Endothelial cell of umbilical vein (primary cell): Measurements from ENCODE around the gene CES4A.

Experiments used
- CTCF ChIP-seq, 2 donors: IDR thresholded peaks; 1 replicate in 1 of 2; 2 replicates in 1 of 2; pipeline ENCODE4 v1.5.1; 2011; ENCODE audit warnings: low read length in 2 of 2, mild to moderate bottlenecking in 2 of 2, moderate library complexity in 2 of 2, control low read depth in 1 of 2, inconsistent platforms in 1 of 2, low read depth in 1 of 2; ENCODE audit not compliant: insufficient read depth in 1 of 2; ENCODE audit errors: extremely low read depth in 1 of 2
- EZH2 ChIP-seq: IDR thresholded peaks from 2 replicates; pipeline ENCODE4 v1.6.1; 2012; ENCODE audit warnings: borderline replicate concordance, low read depth, mild to moderate bottlenecking, moderate library complexity, low read length, inconsistent platforms; ENCODE audit not compliant: severe bottlenecking
- FOS ChIP-seq: IDR thresholded peaks from 2 replicates; pipeline ENCODE4 v1.6.1; 2011; ENCODE audit warnings: mild to moderate bottlenecking, low read length, moderate library complexity, borderline replicate concordance; ENCODE audit not compliant: insufficient read depth
- GATA2 ChIP-seq: IDR thresholded peaks from 2 replicates; pipeline ENCODE4 v1.7.0; 2011; ENCODE audit warnings: low read depth, mild to moderate bottlenecking, moderate library complexity, mixed read lengths, low read length; ENCODE audit not compliant: insufficient read length, insufficient read depth
- POLR2A ChIP-seq: IDR thresholded peaks from 2 replicates; pipeline ENCODE4 v1.6.1; 2012; ENCODE audit warnings: low read depth, mild to moderate bottlenecking, control low read depth, low read length
- TF ChIP-seq, protein P1 (sequence below): IDR thresholded peaks from 2 replicates; pipeline ENCODE4 v1.6.1; 2011; ENCODE audit not compliant: insufficient read depth, insufficient read length

GRCh38 chr16:67053767-67054334 is 65.5 kb downstream of the CES4A start:
- TF ChIP-seq CTCF (IDR thresholded peaks at IDR 0.05; ENCODE audit: extremely low read depth in 1 of 2, insufficient read depth in 1 of 2, low read depth in 1 of 2, low read length in 2 of 2): no peak
- no peak for TF ChIP-seq EZH2
- TF ChIP-seq POLR2A: no peak
- TF ChIP-seq, protein P1, sequence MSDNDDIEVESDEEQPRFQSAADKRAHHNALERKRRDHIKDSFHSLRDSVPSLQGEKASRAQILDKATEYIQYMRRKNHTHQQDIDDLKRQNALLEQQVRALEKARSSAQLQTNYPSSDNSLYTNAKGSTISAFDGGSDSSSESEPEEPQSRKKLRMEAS: no peak
- TF ChIP-seq FOS: no peak
- TF ChIP-seq GATA2: no peak
